ENCODE measurements around the gene KRT13. TPM values are rescaled to one million over a fixed set of nuclear protein-coding genes. Genes with fewer than 3 reads are reported as not detected.

Gene KRT13
- polyA plus RNA-seq, 1 donor from 2014 or later: not detected

DNA sequence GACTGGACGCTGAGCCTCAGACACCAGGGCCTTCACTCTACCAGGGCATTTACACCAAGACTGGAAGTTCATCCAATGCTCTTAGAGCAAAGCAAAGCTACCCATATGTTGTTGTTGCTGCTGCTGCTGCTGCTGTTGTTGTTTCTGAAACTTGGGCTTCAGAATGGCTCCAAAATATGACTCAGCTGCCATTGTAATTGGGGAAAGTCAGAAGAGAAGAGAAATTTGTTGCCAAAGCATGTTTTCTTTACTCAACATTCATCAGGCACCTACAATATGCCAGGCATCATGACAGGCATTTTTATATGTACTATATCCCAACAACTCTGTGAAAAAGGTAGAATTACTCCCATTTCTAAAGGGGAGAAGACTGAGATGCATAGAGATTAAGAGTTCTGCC is 50.2 kb downstream of the KRT13 start:
- Histone ChIP-seq H3K9ac (ENCODE audit: low read length) (no peak overlapping the region), H3K36me3 (ENCODE audit: insufficient read depth, low read length) (no peaks in the 10 kb centered on the region), H3F3A (ENCODE audit: insufficient read depth, low read length, poor library complexity, severe bottlenecking) (no peaks in the 10 kb centered on the region), H3K4me3 (ENCODE audit: low read length) (no peak overlapping the region), H3K79me2 (replicated peaks; ENCODE audit: insufficient read depth, low read length) (no peaks in the 10 kb centered on the region), H3K9me3 (ENCODE audit: low read length) (no peaks in the 10 kb centered on the region), H3K27me3 (ENCODE audit: insufficient read depth, low read depth, low read length) (no peaks in the 10 kb centered on the region), H3K9me2 (ENCODE audit: insufficient read depth, low read length) (no peaks in the 10 kb centered on the region), H3K4me2 (ENCODE audit: low read length) (no peak overlapping the region), H4K20me1 (ENCODE audit: insufficient read depth) (no peaks in the 10 kb centered on the region), H3K27ac (ENCODE audit: low read length) (no peak overlapping the region), H2AFZ (ENCODE audit: low read depth, low read length) (no peak overlapping the region)
- no peak for TF ChIP-seq TAF1 (IDR thresholded peaks at IDR 0.05; ENCODE audit: low read depth)
- no peak for TF ChIP-seq SMC3 (conservative IDR thresholded peaks at IDR 0.05; ENCODE audit: poor library complexity)
- TF ChIP-seq, protein P1, sequence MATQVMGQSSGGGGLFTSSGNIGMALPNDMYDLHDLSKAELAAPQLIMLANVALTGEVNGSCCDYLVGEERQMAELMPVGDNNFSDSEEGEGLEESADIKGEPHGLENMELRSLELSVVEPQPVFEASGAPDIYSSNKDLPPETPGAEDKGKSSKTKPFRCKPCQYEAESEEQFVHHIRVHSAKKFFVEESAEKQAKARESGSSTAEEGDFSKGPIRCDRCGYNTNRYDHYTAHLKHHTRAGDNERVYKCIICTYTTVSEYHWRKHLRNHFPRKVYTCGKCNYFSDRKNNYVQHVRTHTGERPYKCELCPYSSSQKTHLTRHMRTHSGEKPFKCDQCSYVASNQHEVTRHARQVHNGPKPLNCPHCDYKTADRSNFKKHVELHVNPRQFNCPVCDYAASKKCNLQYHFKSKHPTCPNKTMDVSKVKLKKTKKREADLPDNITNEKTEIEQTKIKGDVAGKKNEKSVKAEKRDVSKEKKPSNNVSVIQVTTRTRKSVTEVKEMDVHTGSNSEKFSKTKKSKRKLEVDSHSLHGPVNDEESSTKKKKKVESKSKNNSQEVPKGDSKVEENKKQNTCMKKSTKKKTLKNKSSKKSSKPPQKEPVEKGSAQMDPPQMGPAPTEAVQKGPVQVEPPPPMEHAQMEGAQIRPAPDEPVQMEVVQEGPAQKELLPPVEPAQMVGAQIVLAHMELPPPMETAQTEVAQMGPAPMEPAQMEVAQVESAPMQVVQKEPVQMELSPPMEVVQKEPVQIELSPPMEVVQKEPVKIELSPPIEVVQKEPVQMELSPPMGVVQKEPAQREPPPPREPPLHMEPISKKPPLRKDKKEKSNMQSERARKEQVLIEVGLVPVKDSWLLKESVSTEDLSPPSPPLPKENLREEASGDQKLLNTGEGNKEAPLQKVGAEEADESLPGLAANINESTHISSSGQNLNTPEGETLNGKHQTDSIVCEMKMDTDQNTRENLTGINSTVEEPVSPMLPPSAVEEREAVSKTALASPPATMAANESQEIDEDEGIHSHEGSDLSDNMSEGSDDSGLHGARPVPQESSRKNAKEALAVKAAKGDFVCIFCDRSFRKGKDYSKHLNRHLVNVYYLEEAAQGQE (IDR thresholded peaks at IDR 0.05; ENCODE audit: borderline replicate concordance): no peak
- TF ChIP-seq RAD21 (conservative IDR thresholded peaks at IDR 0.05): no peak
- TF ChIP-seq EZH2 (IDR thresholded peaks at IDR 0.05; ENCODE audit: borderline replicate concordance, insufficient read depth, low read length, poor library complexity, severe bottlenecking): no peak
- TF ChIP-seq POLR2AphosphoS5 (IDR thresholded peaks at IDR 0.05): no peak
- TF ChIP-seq, protein P2, sequence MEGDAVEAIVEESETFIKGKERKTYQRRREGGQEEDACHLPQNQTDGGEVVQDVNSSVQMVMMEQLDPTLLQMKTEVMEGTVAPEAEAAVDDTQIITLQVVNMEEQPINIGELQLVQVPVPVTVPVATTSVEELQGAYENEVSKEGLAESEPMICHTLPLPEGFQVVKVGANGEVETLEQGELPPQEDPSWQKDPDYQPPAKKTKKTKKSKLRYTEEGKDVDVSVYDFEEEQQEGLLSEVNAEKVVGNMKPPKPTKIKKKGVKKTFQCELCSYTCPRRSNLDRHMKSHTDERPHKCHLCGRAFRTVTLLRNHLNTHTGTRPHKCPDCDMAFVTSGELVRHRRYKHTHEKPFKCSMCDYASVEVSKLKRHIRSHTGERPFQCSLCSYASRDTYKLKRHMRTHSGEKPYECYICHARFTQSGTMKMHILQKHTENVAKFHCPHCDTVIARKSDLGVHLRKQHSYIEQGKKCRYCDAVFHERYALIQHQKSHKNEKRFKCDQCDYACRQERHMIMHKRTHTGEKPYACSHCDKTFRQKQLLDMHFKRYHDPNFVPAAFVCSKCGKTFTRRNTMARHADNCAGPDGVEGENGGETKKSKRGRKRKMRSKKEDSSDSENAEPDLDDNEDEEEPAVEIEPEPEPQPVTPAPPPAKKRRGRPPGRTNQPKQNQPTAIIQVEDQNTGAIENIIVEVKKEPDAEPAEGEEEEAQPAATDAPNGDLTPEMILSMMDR (IDR thresholded peaks at IDR 0.05; ENCODE audit: poor library complexity, severe bottlenecking): no peak
- TF ChIP-seq MXI1 (conservative IDR thresholded peaks at IDR 0.05; ENCODE audit: poor library complexity, severe bottlenecking): no peak

DNA sequence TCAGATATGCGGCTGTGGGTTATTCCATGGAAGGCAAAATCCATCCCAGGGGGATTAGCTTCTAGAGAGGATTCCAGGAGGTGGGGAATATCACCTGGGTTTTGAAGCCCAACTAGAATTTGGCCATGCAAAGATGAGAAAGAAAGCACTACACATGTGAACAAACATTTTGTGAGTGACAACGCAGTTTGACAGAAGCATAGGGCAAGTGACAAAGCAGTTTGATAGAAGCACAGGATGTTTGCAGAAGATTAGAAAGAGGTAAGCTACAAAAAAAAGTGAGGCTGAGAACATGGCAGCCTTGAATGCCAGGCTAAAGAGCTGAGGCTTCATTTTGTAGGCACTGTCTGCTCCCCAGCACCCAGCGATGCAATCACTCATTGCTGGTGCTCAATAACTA is 52.3 kb downstream of the KRT13 start:
- Histone ChIP-seq H3K36me3 (ENCODE audit: insufficient read depth, low read length) (no peaks in the 10 kb centered on the region), H3K9me2 (ENCODE audit: insufficient read depth, low read length) (no peaks in the 10 kb centered on the region), H3K27ac (ENCODE audit: low read length) (no peak overlapping the region), H3K9ac (ENCODE audit: low read length) (no peak overlapping the region), H2AFZ (ENCODE audit: low read depth, low read length) (no peak overlapping the region), H3K9me3 (ENCODE audit: low read length) (no peaks in the 10 kb centered on the region), H4K20me1 (ENCODE audit: insufficient read depth) (no peaks in the 10 kb centered on the region), H3K4me3 (ENCODE audit: low read length) (no peak overlapping the region), H3K4me2 (ENCODE audit: low read length) (no peak overlapping the region), H3K27me3 (ENCODE audit: insufficient read depth, low read depth, low read length) (no peaks in the 10 kb centered on the region), H3K79me2 (replicated peaks; ENCODE audit: insufficient read depth, low read length) (no peaks in the 10 kb centered on the region), H3F3A (ENCODE audit: insufficient read depth, low read length, poor library complexity, severe bottlenecking) (no peaks in the 10 kb centered on the region)
- TF ChIP-seq RAD21 (conservative IDR thresholded peaks at IDR 0.05) (no peak), MXI1 (conservative IDR thresholded peaks at IDR 0.05; ENCODE audit: poor library complexity, severe bottlenecking) (no peak), TAF1 (IDR thresholded peaks at IDR 0.05; ENCODE audit: low read depth) (no peak), SMC3 (conservative IDR thresholded peaks at IDR 0.05; ENCODE audit: poor library complexity) (no peak), EP300 (conservative IDR thresholded peaks at IDR 0.05; ENCODE audit: poor library complexity, severe bottlenecking) (no peak), POLR2AphosphoS5 (IDR thresholded peaks at IDR 0.05) (no peak), EZH2 (IDR thresholded peaks at IDR 0.05; ENCODE audit: borderline replicate concordance, insufficient read depth, low read length, poor library complexity, severe bottlenecking) (no peak)
- TF ChIP-seq, protein P1 (IDR thresholded peaks at IDR 0.05; ENCODE audit: borderline replicate concordance): no peak

All from neural cell (in vitro differentiated cells).